GM12878 (cell line): Measurements from ENCODE around the gene UTP11. TPM values are rescaled to one million over a fixed set of nuclear protein-coding genes. Genes with fewer than 3 reads are reported as not detected.

ENCODE experiments used
- ATAC-seq: fragments of 200-7000 bp; cut with Tn5 transposase; 3 replicates; pipeline ENCODE4 v1.9.1; 2020; ENCODE audit warnings: mild to moderate bottlenecking, moderate library complexity
- Bru-seq: library from RNA; stranded (reverse); fragments of 400-500 nt; gene quantifications from one replicate; lab custom pipeline; 2021; lab: Mats Ljungman, UMichigan
- BruChase-seq, 2 experiments: library from RNA; stranded (reverse); fragments of 400-500 nt; gene quantifications; one replicate each; lab custom pipeline; 2021; lab: Mats Ljungman, UMichigan
- BruUV-seq: library from RNA; stranded (reverse); fragments of 400-500 nt; replicated peaks from 2 replicates; lab custom pipeline; 2021; lab: Mats Ljungman, UMichigan
- CTCF ChIA-PET: fragments of 300-600 bp; sonication (Branson Sonifier 250); formaldehyde crosslinking; extraction: SDS; loops from one replicate; lab custom pipeline; 2021; ENCODE audit warnings: inconsistent platforms; lab: Yijun Ruan, JAX
- POLR2A ChIA-PET: fragments of 350-600 bp; formaldehyde crosslinking; extraction: SDS; loops from one replicate; lab custom pipeline; 2021; ENCODE audit warnings: inconsistent platforms; lab: Charles Lee
- RAD21 ChIA-PET: fragments of 300-600 bp; sonication (Branson Sonifier 250); formaldehyde crosslinking; loops from one replicate; lab custom pipeline; 2023; ENCODE audit warnings: antibody characterized with exemption; ENCODE audit not compliant: unreplicated experiment; lab: Charles Lee
- SMC1A ChIA-PET: fragments of 300-600 bp; sonication (Branson Sonifier 250); formaldehyde crosslinking; loops from one replicate; lab custom pipeline; 2023; ENCODE audit not compliant: unreplicated experiment, uncharacterized antibody; lab: Charles Lee
- DNase-seq: peaks from one replicate; pipeline ENCODE4 v3.0.0-alpha.2; 2011; ENCODE audit warnings: low read depth, low spot score
- FAIRE-seq: peaks from 3 replicates; lab custom pipeline; 2011; peaks lifted over from hg19 to GRCh38; lab: Jason Lieb, UNC
- H2AFZ ChIP-seq: 2 replicates; pipeline ENCODE4 v1.6.0; 2011; ENCODE audit warnings: low read depth, low read length, control low read depth; ENCODE audit not compliant: control insufficient read depth
- H3K27ac ChIP-seq: 2 replicates; pipeline ENCODE4 v1.5.1; 2011; ENCODE audit warnings: control low read depth; ENCODE audit not compliant: control insufficient read depth, insufficient read depth
- H3K27me3 ChIP-seq, 2 experiments: replicated peaks in 1 of 2; 2 replicates each; pipeline versions ENCODE4 v1.6.0 to v1.6.1; 2011; ENCODE audit warnings: low read length in 1 of 2; ENCODE audit not compliant: control insufficient read depth in 2 of 2, insufficient read depth in 2 of 2
- H3K36me3 ChIP-seq, 2 experiments: 2 replicates each; pipeline ENCODE4 v1.5.1; 2011; ENCODE audit warnings: low read length in 1 of 2; ENCODE audit not compliant: control insufficient read depth in 2 of 2, insufficient read depth in 2 of 2
- H3K4me1 ChIP-seq: 2 replicates; pipeline ENCODE4 v1.6.1; 2011; ENCODE audit warnings: mild to moderate bottlenecking, low read length, moderate library complexity, mixed read lengths; ENCODE audit not compliant: control insufficient read depth, insufficient read depth
- H3K4me2 ChIP-seq: 2 replicates; pipeline ENCODE4 v1.6.0; 2011; ENCODE audit warnings: control low read depth; ENCODE audit not compliant: control insufficient read depth, insufficient read depth
- H3K4me3 ChIP-seq: fragments of 200-600 bp; sonication (generic); 2 replicates; pipeline ENCODE4 v1.5.1; 2016
- H3K79me2 ChIP-seq: 2 replicates; pipeline ENCODE4 v1.6.0; 2011; ENCODE audit warnings: low read length; ENCODE audit not compliant: control insufficient read depth, insufficient read depth
- H3K9ac ChIP-seq: 2 replicates; pipeline ENCODE4 v1.8.0; 2011; ENCODE audit warnings: low read length, control low read depth, mixed read lengths; ENCODE audit not compliant: control insufficient read depth, insufficient read depth
- H3K9me3 ChIP-seq: replicated peaks from 3 replicates; pipeline ENCODE4 v1.5.1; 2011; ENCODE audit warnings: mild to moderate bottlenecking, low read length; ENCODE audit not compliant: control insufficient read depth, insufficient read depth
- H4K20me1 ChIP-seq: 2 replicates; pipeline ENCODE4 v1.6.0; 2011; ENCODE audit not compliant: control insufficient read depth, insufficient read depth
- BRCA1 ChIP-seq: IDR thresholded peaks from 2 replicates; pipeline ENCODE4 v1.6.1; 2011; ENCODE audit warnings: low read depth, low read length, improper control_type of control experiment
- ESRRA ChIP-seq: IDR thresholded peaks from 2 replicates; pipeline ENCODE4 v1.6.1; 2012; ENCODE audit warnings: mild to moderate bottlenecking, low read length, improper control_type of control experiment
- GABPA ChIP-seq: IDR thresholded peaks from 2 replicates; pipeline ENCODE4 v1.6.1; 2014; ENCODE audit warnings: antibody characterized with exemption, low read depth, mild to moderate bottlenecking, inconsistent platforms
- HDGF ChIP-seq: fragments of 450-650 bp; IDR thresholded peaks from 2 replicates; pipeline ENCODE4 v1.6.1; 2016; ENCODE audit warnings: antibody characterized with exemption
- MAX ChIP-seq: IDR thresholded peaks from 2 replicates; pipeline ENCODE4 v1.6.1; 2012; ENCODE audit warnings: low read depth, low read length, improper control_type of control experiment
- NKRF ChIP-seq: fragments of 450-650 bp; conservative IDR thresholded peaks from 2 replicates; pipeline ENCODE4 v1.6.1; 2017; ENCODE audit warnings: mild to moderate bottlenecking, moderate library complexity
- PAX5 ChIP-seq: IDR thresholded peaks from 2 replicates; pipeline ENCODE4 v1.6.1; 2011; ENCODE audit warnings: low read depth, low read length, borderline replicate concordance
- RCOR1 ChIP-seq: conservative IDR thresholded peaks from 2 replicates; pipeline ENCODE4 v1.6.1; 2012; ENCODE audit warnings: low read depth, low read length, improper control_type of control experiment
- WRNIP1 ChIP-seq: IDR thresholded peaks from 2 replicates; pipeline ENCODE4 v1.6.1; 2011; ENCODE audit warnings: low read depth, low read length, improper control_type of control experiment, borderline replicate concordance
- ZBTB4 ChIP-seq: fragments of 450-650 bp; formaldehyde crosslinking; IDR thresholded peaks from 2 replicates; pipeline ENCODE4 v1.4.0; 2022; ENCODE audit warnings: mild to moderate bottlenecking, moderate library complexity
- WGBS: methylation state at CpG from one replicate; pipeline ENCODE4 v1.1.6; 2016; ENCODE audit warnings: low lambda C conversion rate; ENCODE audit not compliant: insufficient replicate concordance, insufficient coverage; ENCODE audit errors: missing lambda C conversion rate; 5-methylcytosine and 5-hydroxymethylcytosine counted together
- in situ Hi-C: fragments of 300-500 bp; cut with MboI; formaldehyde crosslinking; loops from 9 replicates; pipeline ENCODE4 v1.14.3; 2018; ENCODE audit warnings: mixed read lengths
- intact Hi-C: fragments of 100-400 bp; cut with micrococcal nuclease; formaldehyde crosslinking; loops from one replicate; pipeline ENCODE4 v1.14.2; 2022; ENCODE audit not compliant: unreplicated experiment
- long read RNA-seq, 2 experiments: library from polyadenylated mRNA; unstranded; transcript quantifications; one replicate each; pipeline ENCODE4 v2.0.0, GENCODE V29; 2019 to 2020
- polyA minus RNA-seq, 3 experiments: library from RNA; depleted of rRNA, polyadenylated mRNA; stranded (reverse); fragments of >200 nt; gene quantifications; 2 replicates each; pipeline ENCODE4 v1.2.3, GENCODE V29; 2011
- polyA plus RNA-seq, 11 experiments: library from polyadenylated mRNA; depleted of rRNA in 4 of 11; unstranded in 6 of 11; stranded (reverse) in 5 of 11; fragments of >200 nt; fragmentation: Nextera tagmentation in 4 of 11; fragmentation: Illumina TruSeq in 1 of 11; extraction: Ambion mirVana in 4 of 11; extraction: Trizol in 1 of 11; gene quantifications; 1 replicate in 1 of 11; 2 replicates in 10 of 11; pipeline versions ENCODE4 v1.2.1 to v1.2.3, GENCODE V29; 2011 to 2016; ENCODE audit warnings: inconsistent platforms in 2 of 11, missing spikeins in 2 of 11, low read depth in 1 of 11
- total RNA-seq, 4 experiments: library from RNA; depleted of rRNA in 3 of 4; stranded (reverse); fragments of >200 nt in 3 of 4; fragmentation: Illumina TruSeq in 1 of 4; extraction: Trizol in 1 of 4; gene quantifications; 2 replicates each; pipeline versions ENCODE4 v1.2.1 to v1.2.3, GENCODE V29; 2013 to 2021

Gene UTP11
- 27.6 and 31.6 TPM in 2 replicates for total RNA-seq (2013; cell fraction: nucleolus; rRNA removed)
- 51.5 and 55.0 TPM in 2 replicates for total RNA-seq (2014; rRNA removed)
- 77.8 and 78.1 TPM in 2 replicates for total RNA-seq (2014; rRNA removed; fragmentation: Illumina TruSeq; extraction: Trizol)
- total RNA-seq (2021) = 39.6 and 41.8 TPM in 2 replicates
- polyA plus RNA-seq (2011; ENCODE audit: low read depth) = 9.8 TPM
- 34.5 and 47.6 TPM in 2 replicates for polyA plus RNA-seq (2011; rRNA removed)
- 15.4 and 18.0 TPM in 2 replicates for polyA plus RNA-seq (2011; cell fraction: cytosol; rRNA removed)
- 9.2 and 15.4 TPM in 2 replicates for polyA plus RNA-seq (2011; cell fraction: nucleus; rRNA removed)
- 19.1 and 19.2 TPM in 2 replicates for polyA plus RNA-seq (2012)
- 125 and 146 TPM in 2 replicates for polyA plus RNA-seq (2014; fragmentation: Illumina TruSeq; extraction: Trizol)
- 100 to 1,000 TPM in 1 of 2 experiments, 10 to 100 TPM in 1; 96.4 to 107 TPM for polyA plus RNA-seq (2014; fragmentation: Nextera tagmentation; extraction: Ambion mirVana)
- polyA plus RNA-seq (2014; rRNA removed) = 54.9 and 57.2 TPM in 2 replicates
- 10 to 100 TPM; 62.7 to 65.7 TPM for polyA plus RNA-seq (2016; fragmentation: Nextera tagmentation; extraction: Ambion mirVana)
- 8.6 and 11.3 TPM in 2 replicates for polyA minus RNA-seq (2011; rRNA and poly(A)+ RNA removed)
- polyA minus RNA-seq (2011; cell fraction: cytosol; rRNA and poly(A)+ RNA removed) = 7.9 and 9.7 TPM in 2 replicates
- 7.7 and 12.4 TPM in 2 replicates for polyA minus RNA-seq (2011; cell fraction: nucleus; rRNA and poly(A)+ RNA removed)
- percentile 88 among the genes with signal in this experiment for Bru-seq, nascent RNA
- BruChase-seq, experiment 1, labeled RNA remaining after a 6-hour chase = percentile 91 among the genes with signal in this experiment
- percentile 93 among the genes with signal in this experiment for BruChase-seq, experiment 2, labeled RNA remaining after a 2-hour chase
- long read RNA-seq, experiment 1, transcript UTP11-201 (8 exons, 2,019 nt) = major isoform, 91 of 94 reads
- long read RNA-seq, experiment 1, partial matches to known transcripts = 1 of 94 reads
- long read RNA-seq, experiment 1, other reads (novel, unspliced or antisense) = 2 of 94 reads
- long read RNA-seq, experiment 2, transcript UTP11-201 (8 exons, 2,019 nt) = major isoform, 237 of 254 reads
- long read RNA-seq, experiment 2, partial matches to known transcripts = 11 of 254 reads
- long read RNA-seq, experiment 2, other reads (novel, unspliced or antisense) = 4 of 254 reads

GRCh38 chr1:38012363-38013226 lies at the start of gene UTP11:
Gene UTP11 (plus strand): TSS chr1:38012734. CDS start chr1:38012803, 69 bp downstream.
- Histone ChIP-seq H3K4me2 (peak within 1 kb of the TSS; percentile 89), H3K79me2 (peaks cover 29% of the 10 kb centered on the region), H4K20me1 (no peaks in the 10 kb centered on the region), H3K4me1 (peaks cover 8% of the 10 kb centered on the region; the same call in 1 of the 2 replicates), H2AFZ (peak within 1 kb of the TSS; percentile 79), H3K9me3 (no peaks in the 10 kb centered on the region), H3K27ac (peak within 1 kb of the TSS; percentile 84), H3K27me3 (no peaks in the 10 kb centered on the region), H3K4me3 (peak within 1 kb of the TSS; percentile 84), H3K36me3 (peaks cover 0 to 4% of the 10 kb centered on the region in 2 experiments; a peak in 1 of 4 replicates), H3K9ac (peak within 1 kb of the TSS; percentile 91)
- BruUV-seq = no TSS peak
- 9% methylated on average over 49 of the region's 49 CpGs for WGBS
- peak; percentile 96 for ATAC-seq
- RAD21 ChIA-PET = interaction anchor here (0.6 to 2.1 kb wide), 7 partner anchors 17 to 325 kb away, joined by 3 to 6 read pairs (median 3); no protein-coding TSS in a partner anchor
- peak; percentile 91 for FAIRE-seq
- peak; percentile 86 for DNase-seq
- SMC1A ChIA-PET = interaction anchor here (1.2 to 2.9 kb wide), 4 partner anchors 9 to 59 kb away, joined by 3 to 16 read pairs (median 3); no protein-coding TSS in a partner anchor
- intact Hi-C loops = loop anchor here (1.0 kb wide), 1 partner anchor 22 kb away; the partner anchor contains the start of gene SF3A3
- in situ Hi-C loops = no loop called here
- POLR2A ChIA-PET = interaction anchor here (0.6 to 1.6 kb wide), 7 partner anchors 9 to 153 kb away, joined by 3 to 4 read pairs (median 3); partner anchors contain the start of gene MTF1
- CTCF ChIA-PET = interaction anchor here (0.7 to 5.0 kb wide), 8 partner anchors 8 to 574 kb away, joined by 3 to 32 read pairs (median 4); partner anchors contain the start of gene SF3A3
- TF ChIP-seq MAX (peak; percentile 100), BRCA1 (no peak), ZBTB4 (CRISPR knock-in tag) (0 out of 2 replicates have a peak, but pooled peaks have one; percentile 70), WRNIP1 (no peak), ESRRA (no peak), GABPA (peak; percentile 99), PAX5 (no peak; the same call in 1 of the 2 replicates), HDGF (no peak), RCOR1 (no peak), NKRF (peak; percentile 42; the same call in 1 of the 2 replicates)
